Smooth muscle cell (in vitro differentiated cells): ENCODE results near the gene SENP8. TPM values are rescaled to one million over a fixed set of nuclear protein-coding genes. Genes with fewer than 3 reads are reported as not detected.

Experiments used
- DNase-seq: peaks from one replicate; lab custom pipeline; 2025; ENCODE audit not compliant: unreplicated experiment; lab: John Stamatoyannopoulos, UW
- H2AFZ ChIP-seq: fragments of 200-600 bp; sonication (generic); 2 replicates; pipeline ENCODE4 v1.6.0; 2016; ENCODE audit warnings: antibody characterized with exemption, low read depth, mild to moderate bottlenecking
- H3F3A ChIP-seq: fragments of 200-600 bp; sonication (generic); 2 replicates; pipeline ENCODE4 v1.6.0; 2017; ENCODE audit warnings: antibody characterized with exemption, low read depth
- H3K27ac ChIP-seq: fragments of 200-600 bp; sonication (generic); 2 replicates; pipeline ENCODE4 v1.5.1; 2016; ENCODE audit warnings: low read depth, mild to moderate bottlenecking
- H3K27me3 ChIP-seq: fragments of 200-600 bp; sonication (generic); 2 replicates; pipeline ENCODE4 v1.6.1; 2016; ENCODE audit warnings: low read depth, mild to moderate bottlenecking
- H3K36me3 ChIP-seq: fragments of 200-600 bp; sonication (generic); 2 replicates; pipeline ENCODE4 v1.5.1; 2016; ENCODE audit warnings: low read depth
- H3K4me1 ChIP-seq: fragments of 200-600 bp; sonication (generic); 2 replicates; pipeline ENCODE4 v1.5.1; 2016; ENCODE audit warnings: low read depth
- H3K4me2 ChIP-seq: fragments of 200-600 bp; sonication (generic); 2 replicates; pipeline ENCODE4 v1.6.0; 2016; ENCODE audit warnings: mild to moderate bottlenecking
- H3K4me3 ChIP-seq: fragments of 200-600 bp; sonication (generic); 2 replicates; pipeline ENCODE4 v1.5.1; 2016; ENCODE audit warnings: mild to moderate bottlenecking
- H3K79me2 ChIP-seq: fragments of 200-600 bp; sonication (generic); 2 replicates; pipeline ENCODE4 v1.6.0; 2016; ENCODE audit warnings: low read depth, mild to moderate bottlenecking
- H3K9ac ChIP-seq: fragments of 200-600 bp; sonication (generic); 2 replicates; pipeline ENCODE4 v1.6.0; 2016; ENCODE audit warnings: low read depth
- H3K9me3 ChIP-seq: fragments of 200-600 bp; sonication (generic); replicated peaks from 2 replicates; pipeline ENCODE4 v1.5.1; 2016; ENCODE audit warnings: low read depth
- H4K20me1 ChIP-seq: fragments of 200-600 bp; sonication (generic); 2 replicates; pipeline ENCODE4 v1.6.0; 2016; ENCODE audit warnings: low read depth
- CTCF ChIP-seq: fragments of 200-600 bp; sonication (generic); IDR thresholded peaks from 2 replicates; pipeline ENCODE4 v1.5.1; 2017; ENCODE audit warnings: borderline replicate concordance, mild to moderate bottlenecking, antibody characterized with exemption; ENCODE audit not compliant: insufficient read depth, poor library complexity, severe bottlenecking
- WGBS: methylation state at CpG from one replicate; pipeline ENCODE4 v1.1.7; 2016; ENCODE audit warnings: low lambda C conversion rate; 5-methylcytosine and 5-hydroxymethylcytosine counted together
- polyA plus RNA-seq: library from polyadenylated mRNA; unstranded; fragments of >200 nt; fragmentation: Nextera tagmentation; extraction: Ambion mirVana; gene quantifications from 2 replicates; pipeline ENCODE4 v1.2.1, GENCODE V29; 2016
- total RNA-seq: library from RNA; depleted of rRNA; stranded (reverse); fragments of >200 nt; gene quantifications from 2 replicates; pipeline ENCODE4 v1.2.3, GENCODE V29; 2014

Gene SENP8
- total and polyA plus RNA-seq, 2 experiments from 2014 or later = 2.3 to 4.0 TPM

GRCh38 chr15:72141171-72142084, 23.2 kb downstream of the SENP8 start:
- no peaks in the 10 kb centered on the region for H3F3A ChIP-seq
- DNase-seq = no peak
- H3K79me2 ChIP-seq = no peaks in the 10 kb centered on the region
- WGBS = 84% methylated on average over 4 of the region's 4 CpGs
- no peak overlapping the region for H2AFZ ChIP-seq
- no peak overlapping the region for H3K9ac ChIP-seq
- no peak for TF ChIP-seq CTCF
- no peak overlapping the region for H3K27ac ChIP-seq
- no peaks in the 10 kb centered on the region for H3K36me3 ChIP-seq
- H3K9me3 ChIP-seq = no peaks in the 10 kb centered on the region
- H3K4me2 ChIP-seq = no peak overlapping the region
- no peaks in the 10 kb centered on the region for H3K27me3 ChIP-seq
- H3K4me1 ChIP-seq = no peaks in the 10 kb centered on the region
- no peak overlapping the region for H3K4me3 ChIP-seq
- H4K20me1 ChIP-seq = no peaks in the 10 kb centered on the region

- TF ChIP-seq CTCF = no peak
- 87% methylated on average over 3 of the region's 3 CpGs for WGBS
Measured at GRCh38 chr15:72146221-72146620, 28.0 kb downstream of the SENP8 start.

GRCh38 chr15:72146934-72147333, 28.7 kb downstream of the SENP8 start:
- TF ChIP-seq CTCF = no peak

More at GRCh38 chr15:72146221-72146620, 28.0 kb downstream of the SENP8 start:
- H3K36me3 ChIP-seq = no peaks in the 10 kb centered on the region
- H3F3A ChIP-seq = no peaks in the 10 kb centered on the region
- H3K27ac ChIP-seq = no peak overlapping the region
- no peak overlapping the region for H3K4me3 ChIP-seq
- no peak overlapping the region for H2AFZ ChIP-seq
- no peaks in the 10 kb centered on the region for H3K9me3 ChIP-seq
- no peak overlapping the region for H3K9ac ChIP-seq
- H3K4me1 ChIP-seq = no peaks in the 10 kb centered on the region
- no peak overlapping the region for H3K4me2 ChIP-seq
- H3K79me2 ChIP-seq = no peaks in the 10 kb centered on the region
- DNase-seq = no peak
- H3K27me3 ChIP-seq = no peaks in the 10 kb centered on the region
- no peaks in the 10 kb centered on the region for H4K20me1 ChIP-seq

More at GRCh38 chr15:72146934-72147333, 28.7 kb downstream of the SENP8 start:
- no peak overlapping the region for H3K9ac ChIP-seq
- H3K9me3 ChIP-seq = no peaks in the 10 kb centered on the region
- H3K27me3 ChIP-seq = no peaks in the 10 kb centered on the region
- no peak for DNase-seq
- H4K20me1 ChIP-seq = no peaks in the 10 kb centered on the region
- H3K4me2 ChIP-seq = no peak overlapping the region
- H3K4me1 ChIP-seq = no peaks in the 10 kb centered on the region
- no peak overlapping the region for H3K27ac ChIP-seq
- no peaks in the 10 kb centered on the region for H3F3A ChIP-seq
- H3K79me2 ChIP-seq = no peaks in the 10 kb centered on the region
- H3K36me3 ChIP-seq = no peaks in the 10 kb centered on the region
- H2AFZ ChIP-seq = no peak overlapping the region
- no peak overlapping the region for H3K4me3 ChIP-seq
